ENCODE measurements around the gene TERF2IP. TPM values are rescaled to one million over a fixed set of nuclear protein-coding genes. Genes with fewer than 3 reads are reported as not detected.

The TERF2IP gene
- total and polyA plus RNA-seq, 7 donors, result 29.8 to 59.0 (median 56.0) TPM

DNA sequence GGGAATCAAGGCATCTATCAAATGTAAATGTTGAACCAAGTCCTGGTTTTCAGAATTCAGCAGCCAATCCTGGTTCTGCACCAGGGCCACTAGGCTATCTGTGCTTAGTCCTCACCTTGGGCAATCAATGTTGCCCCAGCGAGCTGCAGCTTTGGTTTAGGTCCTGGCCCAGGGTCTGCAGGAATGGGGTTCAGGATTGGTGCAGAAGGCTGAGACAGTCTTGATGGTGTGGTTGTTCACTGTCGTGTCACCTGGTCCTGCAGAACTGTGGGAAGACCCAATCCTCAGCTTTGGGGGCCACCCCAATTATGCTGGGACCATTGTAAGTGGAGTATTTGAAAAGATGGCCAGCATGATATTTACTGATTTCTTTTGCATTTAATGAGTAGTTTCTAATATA lies 10.6 kb downstream of the TERF2IP start:
- intact Hi-C loops (cut with DNase I), result no loop called here
- no peak for DNase-seq
- no peak for TF ChIP-seq CTCF (IDR thresholded peaks at IDR 0.05)
- no peaks in the 10 kb centered on the region for H3K27me3 ChIP-seq (ENCODE audit: insufficient read depth in 3 of 3, low read length in 2 of 3)
- no peak for ATAC-seq
- H3K4me1 ChIP-seq, result peaks cover 7% of the 10 kb centered on the region
- H3K9me3 ChIP-seq, result no peaks in the 10 kb centered on the region
- H3K36me3 ChIP-seq (ENCODE audit: insufficient read depth in 1 of 2, low read depth in 1 of 2), result peaks cover 10 to 72% of the 10 kb centered on the region in 2 donors
- H3K4me3 ChIP-seq, result no peak overlapping the region
- 78 to 93% (median 78%) methylated on average over 2 of the region's 2 CpGs for WGBS, 3 donors
- H3K27ac ChIP-seq, result no peak overlapping the region

DNA sequence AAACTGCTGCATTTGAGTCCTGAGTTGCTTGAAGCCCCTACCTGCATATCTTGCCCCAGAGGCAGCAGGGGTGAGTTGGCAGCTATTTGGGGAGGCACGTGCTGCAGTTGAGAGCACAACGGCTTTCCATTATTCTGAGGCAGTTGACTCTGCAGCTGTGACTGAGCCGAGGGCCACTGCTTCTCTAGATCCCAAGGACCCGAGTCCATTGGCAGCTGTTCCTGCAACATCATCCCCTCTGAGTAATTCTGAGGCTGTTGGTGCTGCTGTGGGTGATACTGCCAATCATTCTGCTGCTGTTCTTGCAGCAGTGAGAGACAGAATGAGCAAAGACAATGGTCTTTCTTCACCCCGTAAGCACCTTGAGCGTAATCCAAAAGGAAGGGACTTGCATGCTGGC lies 12.7 kb downstream of the TERF2IP start:
- H3K27ac ChIP-seq, result no peak overlapping the region

GRCh38 chr16:75660726-75661302 lies 13.2 kb downstream of the TERF2IP start:
- H3K27ac ChIP-seq, result no peak overlapping the region
- H3K9me3 ChIP-seq, result no peaks in the 10 kb centered on the region
- ATAC-seq (peak in 1 of 4 donors; percentile 8), DNase-seq (no peak)
- WGBS, 3 donors, result 48 to 64% (median 51%) methylated on average over 4 of the region's 4 CpGs
- no peaks in the 10 kb centered on the region for H3K4me1 ChIP-seq
- intact Hi-C loops (cut with DNase I), result no loop called here
- no peak for TF ChIP-seq CTCF (IDR thresholded peaks at IDR 0.05)
- peaks cover 10 to 52% of the 10 kb centered on the region in 2 donors for H3K36me3 ChIP-seq (ENCODE audit: insufficient read depth in 1 of 2, low read depth in 1 of 2)
- no peaks in the 10 kb centered on the region for H3K27me3 ChIP-seq (ENCODE audit: insufficient read depth in 3 of 3, low read length in 2 of 3)
- no peak overlapping the region for H3K4me3 ChIP-seq

More for the DNA sequence above, 12.7 kb downstream of the TERF2IP start:
- no peak overlapping the region for H3K4me3 ChIP-seq
- peaks cover 10 to 57% of the 10 kb centered on the region in 2 donors for H3K36me3 ChIP-seq (ENCODE audit: insufficient read depth in 1 of 2, low read depth in 1 of 2)
- H3K4me1 ChIP-seq, result no peaks in the 10 kb centered on the region
- peak in 3 of 4 donors; percentile 17 to 35 (median 19) for ATAC-seq
- no peaks in the 10 kb centered on the region for H3K27me3 ChIP-seq (ENCODE audit: insufficient read depth in 3 of 3, low read length in 2 of 3)
- DNase-seq, result no peak
- WGBS, 3 donors, result 55 to 68% (median 57%) methylated on average over 6 of the region's 6 CpGs
- intact Hi-C loops (cut with DNase I), result no loop called here
- H3K9me3 ChIP-seq, result no peaks in the 10 kb centered on the region
- no peak for TF ChIP-seq CTCF (IDR thresholded peaks at IDR 0.05)

GRCh38 chr16:75667503-75667902 lies 19.9 kb downstream of the TERF2IP start:
- Histone ChIP-seq H3K27ac (no peak overlapping the region), H3K4me3 (no peak overlapping the region), H3K27me3 (ENCODE audit: insufficient read depth in 3 of 3, low read length in 2 of 3) (no peaks in the 10 kb centered on the region), H3K36me3 (ENCODE audit: insufficient read depth in 1 of 2, low read depth in 1 of 2) (peaks cover 2% of the 10 kb centered on the region in 2 donors), H3K9me3 (no peaks in the 10 kb centered on the region), H3K4me1 (no peaks in the 10 kb centered on the region)
- DNase-seq, result no peak
- ATAC-seq, result no peak
- intact Hi-C loops (cut with DNase I), result no loop called here
- TF ChIP-seq CTCF (IDR thresholded peaks at IDR 0.05), result no peak

- ATAC-seq, result no peak
Measured at GRCh38 chr16:75676909-75677308, 29.3 kb downstream of the TERF2IP start, which contains the start of gene CPHXL2. TSS of gene CPHXL2 (minus strand) at chr16:75677009. CDS start at chr16:75676999, 10 bp downstream.

More at GRCh38 chr16:75676909-75677308, 29.3 kb downstream of the TERF2IP start, which contains the start of gene CPHXL2:
- Histone ChIP-seq H3K27me3 (ENCODE audit: insufficient read depth in 3 of 3, low read length in 2 of 3) (no peaks in the 10 kb centered on the region), H3K36me3 (ENCODE audit: insufficient read depth in 1 of 2, low read depth in 1 of 2) (no peaks in the 10 kb centered on the region), H3K27ac (no peak within 1 kb of the TSS), H3K4me1 (no peaks in the 10 kb centered on the region), H3K4me3 (no peak within 1 kb of the TSS), H3K9me3 (no peaks in the 10 kb centered on the region)
- no peak for DNase-seq
- WGBS, 3 donors, result 93 to 94% (median 94%) methylated on average over 4 of the region's 4 CpGs
- no peak for TF ChIP-seq CTCF (IDR thresholded peaks at IDR 0.05)
- intact Hi-C loops (cut with DNase I), result no loop called here
